ENCODE data around the gene NUDT19. TPM values are rescaled to one million over a fixed set of nuclear protein-coding genes. Genes with fewer than 3 reads are reported as not detected.

The NUDT19 gene
- total RNA-seq, 4 donors from 2014 or later, result 6.1 to 15.9 (median 9.7) TPM

DNA sequence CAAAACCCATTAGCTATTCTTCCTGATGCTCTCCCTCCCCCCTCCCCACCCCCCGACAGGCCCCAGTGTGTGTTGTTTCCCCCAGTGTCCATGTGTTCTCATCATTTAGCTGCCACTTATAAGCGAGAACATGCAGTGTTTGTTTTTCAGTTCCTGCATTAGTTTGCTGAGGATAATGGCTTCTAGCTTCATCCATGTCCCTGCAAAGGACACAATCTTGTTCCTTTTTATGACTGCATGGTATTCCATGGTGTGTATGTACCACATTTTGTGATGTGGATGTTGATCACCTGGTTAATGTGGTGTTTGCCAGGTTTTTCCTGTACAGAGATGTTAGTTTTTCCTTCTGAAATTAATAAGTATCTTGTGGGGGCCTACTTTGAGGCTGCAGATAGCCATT is 59.4 kb downstream of the NUDT19 start:
- DNase-seq (ENCODE audit: low spot score) (no peak), ATAC-seq (ENCODE audit: low FRiP score) (no peak)
- TF ChIP-seq, protein P1, sequence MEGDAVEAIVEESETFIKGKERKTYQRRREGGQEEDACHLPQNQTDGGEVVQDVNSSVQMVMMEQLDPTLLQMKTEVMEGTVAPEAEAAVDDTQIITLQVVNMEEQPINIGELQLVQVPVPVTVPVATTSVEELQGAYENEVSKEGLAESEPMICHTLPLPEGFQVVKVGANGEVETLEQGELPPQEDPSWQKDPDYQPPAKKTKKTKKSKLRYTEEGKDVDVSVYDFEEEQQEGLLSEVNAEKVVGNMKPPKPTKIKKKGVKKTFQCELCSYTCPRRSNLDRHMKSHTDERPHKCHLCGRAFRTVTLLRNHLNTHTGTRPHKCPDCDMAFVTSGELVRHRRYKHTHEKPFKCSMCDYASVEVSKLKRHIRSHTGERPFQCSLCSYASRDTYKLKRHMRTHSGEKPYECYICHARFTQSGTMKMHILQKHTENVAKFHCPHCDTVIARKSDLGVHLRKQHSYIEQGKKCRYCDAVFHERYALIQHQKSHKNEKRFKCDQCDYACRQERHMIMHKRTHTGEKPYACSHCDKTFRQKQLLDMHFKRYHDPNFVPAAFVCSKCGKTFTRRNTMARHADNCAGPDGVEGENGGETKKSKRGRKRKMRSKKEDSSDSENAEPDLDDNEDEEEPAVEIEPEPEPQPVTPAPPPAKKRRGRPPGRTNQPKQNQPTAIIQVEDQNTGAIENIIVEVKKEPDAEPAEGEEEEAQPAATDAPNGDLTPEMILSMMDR (IDR thresholded peaks at IDR 0.05), result no peak

DNA sequence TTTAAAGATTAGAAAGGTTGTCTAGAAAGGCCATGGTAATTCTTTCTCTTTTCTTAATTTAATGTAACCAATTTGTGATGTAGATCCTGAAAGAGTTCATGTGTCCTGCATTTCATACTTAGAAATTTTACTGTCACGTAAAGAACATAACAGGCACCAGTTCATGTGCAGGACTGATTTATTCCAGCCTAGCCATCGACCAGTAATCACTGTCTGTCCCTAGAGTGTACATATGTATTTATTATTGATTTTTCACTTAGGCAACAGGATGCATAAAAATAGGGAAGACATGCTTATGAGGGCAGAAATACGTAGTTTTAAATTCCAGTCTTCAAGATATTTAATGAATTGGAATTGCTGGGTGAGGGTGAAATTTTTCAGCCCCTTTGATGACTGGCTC is 65.6 kb downstream of the NUDT19 start:
- ATAC-seq (ENCODE audit: low FRiP score) (no peak), DNase-seq (ENCODE audit: low spot score) (no peak)
- TF ChIP-seq, protein P1 (IDR thresholded peaks at IDR 0.05), result no peak

Small RNA genes within 50 kb of the gene (small RNA-seq; reads per million reads assigned to genes)
- gene RN7SL789P, result not detected

Other genes starting within 250 kb of the NUDT19 start
- 100 to 1,000 TPM in 1 of 4 donors, 10 to 100 TPM in 3; 75.2 to 118 (median 97.3) TPM for gene PDCD5, start 110.6 kb upstream of the NUDT19 start, total RNA-seq
- 10 to 100 TPM; 22.7 to 38.5 (median 30.1) TPM for gene ANKRD27, start 16.6 kb upstream of the NUDT19 start, total RNA-seq
- gene RGS9BP, start 16.0 kb upstream of the NUDT19 start, total RNA-seq, result under 1 TPM; 0.19 to 0.79 (median 0.28) TPM
- 1 to 10 TPM in 1 of 4 donors, under 1 TPM in 1, not detected in 2; 0.50 to 1.3 TPM for gene TDRD12, start 27.9 kb downstream of the NUDT19 start, total RNA-seq
- gene SLC7A9, start 177.9 kb downstream of the NUDT19 start, total RNA-seq, result 1 to 10 TPM in 1 of 4 donors, under 1 TPM in 1, not detected in 2; 0.36 to 1.4 TPM

All from omental fat pad (tissue), 4 donors.